Fibroblast of mammary gland (primary cell): Measurements from ENCODE around the gene NSFL1C.

Experiments
- DNase-seq: peaks from one replicate; pipeline ENCODE4 v3.0.0-alpha.2; 2010; ENCODE audit warnings: low read depth
- H3K4me3 ChIP-seq: 2 replicates; pipeline ENCODE4 v1.5.1; 2011; ENCODE audit warnings: low read depth, mild to moderate bottlenecking, low read length, moderate library complexity; ENCODE audit not compliant: control insufficient read depth
- CTCF ChIP-seq: conservative IDR thresholded peaks from 2 replicates; pipeline ENCODE4 v1.5.1; 2011; ENCODE audit warnings: low read depth, low read length, inconsistent platforms; ENCODE audit not compliant: control insufficient read depth, insufficient read depth

NSFL1C gene

GRCh38 chr20:1473246-1474220, 6.9 kb upstream of the NSFL1C start:
- TF ChIP-seq CTCF = no peak
- H3K4me3 ChIP-seq = no peak overlapping the region
- no peak for DNase-seq

- H3K4me3 ChIP-seq = no peak overlapping the region
- TF ChIP-seq CTCF = no peak
- no peak for DNase-seq
Observed at GRCh38 chr20:1472556-1473245, 6.1 kb upstream of the NSFL1C start.

- TF ChIP-seq CTCF = no peak
- no peak overlapping the region for H3K4me3 ChIP-seq
- DNase-seq = no peak
Observed at GRCh38 chr20:1471242-1471641, 4.6 kb upstream of the NSFL1C start.

GRCh38 chr20:1469925-1470571, 3.4 kb upstream of the NSFL1C start:
- H3K4me3 ChIP-seq = no peak overlapping the region
- DNase-seq = peak; percentile 99
- peak; percentile 81 for TF ChIP-seq CTCF

GRCh38 chr20:1469306-1469905, 2.8 kb upstream of the NSFL1C start:
- H3K4me3 ChIP-seq = no peak overlapping the region
- no peak for DNase-seq
- no peak for TF ChIP-seq CTCF

- no peak for DNase-seq
- no peak overlapping the region for H3K4me3 ChIP-seq
- no peak for TF ChIP-seq CTCF
Observed at GRCh38 chr20:1468117-1468624, 1.5 kb upstream of the NSFL1C start.
